Gastrocnemius medialis (tissue), 4 donors: ENCODE measurements around the gene BICD1.

Experiments used
- POLR2A ChIP-seq, 2 donors: fragments of 450-650 bp; IDR thresholded peaks; one replicate each; pipeline ENCODE4 v1.6.1; 2017; ENCODE audit warnings: antibody characterized with exemption in 2 of 2, mild to moderate bottlenecking in 2 of 2, moderate library complexity in 2 of 2
- TF ChIP-seq, protein P1 (sequence below), 5 experiments: fragments of 450-650 bp in 3 of 5; fragments of 200-600 bp in 2 of 5; sonication (generic) in 2 of 5; IDR thresholded peaks in 4 of 5; conservative IDR thresholded peaks in 1 of 5; 1 replicate in 4 of 5; 2 replicates in 1 of 5; pipeline ENCODE4 v1.5.1; 2016 to 2019; ENCODE audit warnings: antibody characterized with exemption in 5 of 5, mild to moderate bottlenecking in 3 of 5, moderate library complexity in 3 of 5

DNA sequence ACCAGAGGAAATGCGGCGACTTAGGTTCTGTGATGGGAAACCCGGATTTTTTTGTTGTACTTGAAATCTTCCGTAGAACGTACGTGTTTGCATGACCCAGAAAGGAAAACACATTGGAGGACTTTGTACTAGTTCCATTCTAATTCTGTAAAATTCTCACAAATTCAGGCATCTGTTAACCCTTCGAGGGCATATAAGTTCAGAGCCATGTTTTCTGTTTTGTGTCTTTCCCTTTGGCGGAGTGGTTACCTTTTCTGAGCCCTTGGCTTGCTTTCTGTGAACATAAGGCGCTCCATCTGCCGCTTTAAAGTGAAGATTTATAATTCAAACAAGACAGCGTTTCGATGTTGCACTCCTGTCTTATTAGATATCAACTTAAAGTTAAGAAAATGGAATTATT is 34.2 kb downstream of the BICD1 start:
- TF ChIP-seq, protein P1, sequence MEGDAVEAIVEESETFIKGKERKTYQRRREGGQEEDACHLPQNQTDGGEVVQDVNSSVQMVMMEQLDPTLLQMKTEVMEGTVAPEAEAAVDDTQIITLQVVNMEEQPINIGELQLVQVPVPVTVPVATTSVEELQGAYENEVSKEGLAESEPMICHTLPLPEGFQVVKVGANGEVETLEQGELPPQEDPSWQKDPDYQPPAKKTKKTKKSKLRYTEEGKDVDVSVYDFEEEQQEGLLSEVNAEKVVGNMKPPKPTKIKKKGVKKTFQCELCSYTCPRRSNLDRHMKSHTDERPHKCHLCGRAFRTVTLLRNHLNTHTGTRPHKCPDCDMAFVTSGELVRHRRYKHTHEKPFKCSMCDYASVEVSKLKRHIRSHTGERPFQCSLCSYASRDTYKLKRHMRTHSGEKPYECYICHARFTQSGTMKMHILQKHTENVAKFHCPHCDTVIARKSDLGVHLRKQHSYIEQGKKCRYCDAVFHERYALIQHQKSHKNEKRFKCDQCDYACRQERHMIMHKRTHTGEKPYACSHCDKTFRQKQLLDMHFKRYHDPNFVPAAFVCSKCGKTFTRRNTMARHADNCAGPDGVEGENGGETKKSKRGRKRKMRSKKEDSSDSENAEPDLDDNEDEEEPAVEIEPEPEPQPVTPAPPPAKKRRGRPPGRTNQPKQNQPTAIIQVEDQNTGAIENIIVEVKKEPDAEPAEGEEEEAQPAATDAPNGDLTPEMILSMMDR (IDR thresholded peaks at IDR 0.05 in 4 of 5, conservative IDR thresholded peaks at IDR 0.05 in 1 of 5), result no peak
- no peak for TF ChIP-seq POLR2A (IDR thresholded peaks at IDR 0.05)
